HG02943 (cell line): ENCODE measurements around the gene GALNT18.

Source experiments
- ATAC-seq: cut with Tn5 transposase; IDR thresholded peaks from one replicate; pipeline ENCODE4 v1.9.1; 2021; ENCODE audit warnings: mild to moderate bottlenecking, low read depth, moderate library complexity; ENCODE audit not compliant: unreplicated experiment

Gene GALNT18

DNA sequence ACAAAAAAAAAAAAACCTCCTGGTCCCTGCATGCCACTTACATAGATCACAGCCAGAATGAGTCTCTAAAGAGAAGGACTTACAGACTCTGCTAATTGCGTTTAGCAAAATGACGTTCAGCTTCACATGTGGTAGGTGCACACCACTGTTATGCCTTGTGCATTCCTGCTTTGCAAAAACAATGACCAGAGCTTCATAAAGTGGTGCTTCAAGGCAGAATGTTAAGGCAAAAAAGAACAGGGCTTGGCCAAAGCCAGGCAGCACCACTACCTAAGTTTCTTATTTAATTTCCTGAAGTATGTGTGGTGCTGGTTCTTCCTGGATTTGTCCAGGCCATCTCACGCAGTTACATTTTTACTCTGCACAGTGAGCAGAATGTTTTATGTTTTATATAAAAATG lies 85.2 kb downstream of the GALNT18 start:
- no peak for ATAC-seq

DNA sequence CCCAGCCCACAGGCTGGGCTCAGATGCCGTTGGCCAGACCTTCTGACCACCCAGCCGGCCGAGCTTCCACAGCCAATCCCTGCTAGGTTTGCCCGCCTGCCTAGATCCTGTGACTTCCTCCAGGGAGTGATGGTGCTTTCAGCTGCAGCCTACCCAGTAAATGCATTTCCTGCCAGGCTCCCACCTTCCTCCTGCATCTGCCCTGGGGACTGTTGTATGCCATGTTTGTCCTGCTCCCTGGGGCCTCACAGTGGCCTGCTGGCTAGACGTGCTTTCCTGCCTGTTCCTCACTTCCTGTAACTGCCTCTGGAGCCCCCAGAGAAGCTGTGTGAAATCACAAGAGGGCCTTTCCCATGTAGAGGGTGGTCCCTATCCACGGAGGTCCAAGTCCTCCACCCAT lies 86.2 kb downstream of the GALNT18 start:
- no peak for ATAC-seq

DNA sequence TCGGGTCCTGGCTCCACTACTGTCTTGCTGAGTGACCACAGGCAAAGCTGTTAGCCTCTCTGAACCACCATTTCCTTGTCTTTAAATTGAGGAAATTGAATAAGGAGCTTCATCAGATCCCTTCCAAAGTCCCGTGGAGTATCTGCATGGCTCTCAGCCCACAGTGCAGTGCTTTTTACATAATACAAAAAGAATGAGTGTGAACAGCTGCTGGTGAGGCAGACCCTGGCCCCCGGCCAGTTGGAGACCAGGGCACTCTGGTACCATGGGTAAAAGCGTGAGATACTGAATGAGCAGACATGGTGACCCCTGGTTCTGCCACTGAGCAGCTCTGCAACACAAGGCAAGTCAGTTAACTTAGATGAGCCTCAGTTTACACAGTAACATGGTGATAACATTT lies 86.8 kb downstream of the GALNT18 start:
- ATAC-seq, result no peak

DNA sequence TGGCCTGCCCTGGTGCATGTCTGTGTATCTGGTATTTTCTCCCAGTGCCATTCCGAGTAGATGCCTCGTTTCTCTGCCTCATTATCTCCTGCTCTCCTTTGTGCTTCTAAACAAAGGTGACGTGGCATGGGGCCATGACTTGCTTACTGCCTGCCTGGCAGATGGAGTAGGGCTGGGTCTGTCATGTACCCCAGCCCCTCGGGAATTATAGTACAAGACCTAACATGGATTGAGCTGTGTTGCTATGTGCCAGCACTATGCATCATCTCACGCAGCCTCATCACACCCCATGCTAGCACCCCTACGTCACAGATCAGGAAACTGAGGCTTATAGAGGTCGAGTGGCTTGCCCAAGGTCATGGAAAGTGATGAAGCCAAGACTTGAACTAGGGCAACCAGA lies 88.1 kb downstream of the GALNT18 start:
- ATAC-seq, result no peak

DNA sequence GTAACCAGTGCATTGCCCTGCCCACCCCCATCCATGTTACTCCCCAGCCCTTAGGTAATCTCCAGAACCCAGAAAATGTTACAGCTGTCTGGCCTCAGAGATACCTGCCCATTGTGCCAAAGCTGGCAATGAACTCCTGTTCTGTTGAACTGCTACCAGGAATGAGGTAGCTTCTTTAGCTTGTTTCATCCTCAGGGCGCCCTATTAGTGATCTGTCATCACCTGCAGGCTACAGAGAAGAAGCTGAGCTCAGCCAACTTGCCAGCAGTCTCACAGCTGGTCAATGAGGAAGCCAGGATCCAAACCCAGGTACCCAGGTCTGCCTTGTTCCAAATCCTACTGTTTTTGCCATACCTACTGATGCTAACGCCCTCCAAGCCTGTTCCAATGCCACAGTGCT lies 88.7 kb downstream of the GALNT18 start:
- ATAC-seq, result no peak

DNA sequence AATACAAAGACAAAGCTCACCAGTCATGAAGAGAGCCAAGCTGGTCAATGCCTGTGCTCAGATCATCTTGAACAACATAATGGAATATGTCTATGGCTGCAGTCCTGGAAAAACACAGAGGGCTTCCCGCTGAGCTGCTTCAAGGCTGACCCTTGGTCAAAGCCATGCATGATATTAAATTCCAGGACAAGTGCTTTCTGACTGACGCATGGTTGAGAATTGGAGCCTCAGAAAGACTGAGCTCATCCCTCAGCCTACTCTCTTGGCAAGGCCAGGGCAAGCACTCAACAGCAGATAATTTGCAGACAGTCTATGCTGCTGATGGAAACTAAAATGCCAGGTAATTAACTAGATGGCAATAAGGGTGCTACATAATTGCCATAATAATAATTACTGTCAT lies 89.2 kb downstream of the GALNT18 start:
- no peak for ATAC-seq

DNA sequence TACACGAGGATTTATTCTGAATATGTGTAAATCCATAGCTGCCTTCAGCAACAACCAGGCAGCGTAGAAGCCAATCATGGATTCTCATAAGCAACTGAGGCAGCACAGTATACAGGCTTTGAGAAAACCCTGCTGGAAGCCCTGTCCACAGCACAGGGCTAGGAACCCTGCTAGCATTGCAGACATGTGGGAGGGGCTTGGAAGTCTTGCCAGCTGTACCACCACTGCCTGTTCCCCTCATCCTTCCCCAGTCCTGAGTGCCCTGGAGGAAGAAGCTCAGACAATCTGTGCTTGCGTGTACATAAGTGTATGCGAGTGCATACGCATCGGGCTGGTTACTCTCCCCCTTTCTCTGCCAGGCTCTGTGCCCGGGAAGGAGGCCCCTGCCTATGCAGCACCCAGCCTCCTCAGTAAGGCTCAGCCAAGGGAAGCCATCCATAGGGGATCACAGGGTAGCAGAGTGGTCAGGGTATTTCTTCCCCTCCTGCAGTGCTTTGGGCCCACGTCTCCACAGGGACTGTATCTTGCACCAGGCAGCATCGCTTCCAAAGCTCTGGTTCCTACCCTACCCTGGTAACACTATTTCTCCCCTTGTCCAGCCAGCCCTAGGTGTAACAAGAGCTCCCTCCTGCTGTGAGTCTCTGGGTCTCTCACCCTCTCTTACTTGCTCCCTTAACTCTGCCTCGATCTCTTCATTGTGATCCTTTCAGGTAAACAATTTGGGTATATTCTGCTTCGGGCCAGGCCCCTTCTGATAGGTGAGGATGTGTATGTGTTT lies 90.5 kb downstream of the GALNT18 start:
- no peak for ATAC-seq

DNA sequence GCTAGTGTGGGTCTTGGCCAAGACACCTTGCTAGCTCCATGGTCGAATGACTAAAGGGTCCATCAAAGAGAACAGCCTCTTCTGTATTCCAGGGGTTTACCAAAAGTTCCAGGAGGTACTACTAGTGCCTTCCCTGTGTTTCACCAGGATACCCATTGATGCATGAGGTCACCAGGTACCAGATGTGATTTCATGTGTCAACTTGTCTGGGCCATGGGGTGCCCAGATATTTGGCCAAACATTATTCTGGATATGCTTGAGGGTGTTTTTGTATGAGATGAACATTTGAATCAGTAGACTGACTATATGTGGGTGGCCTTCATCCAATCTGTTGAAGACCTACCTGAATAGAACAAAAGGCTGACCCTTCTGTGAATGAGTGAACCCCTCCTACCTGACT lies 92.8 kb downstream of the GALNT18 start:
- ATAC-seq, result no peak

DNA sequence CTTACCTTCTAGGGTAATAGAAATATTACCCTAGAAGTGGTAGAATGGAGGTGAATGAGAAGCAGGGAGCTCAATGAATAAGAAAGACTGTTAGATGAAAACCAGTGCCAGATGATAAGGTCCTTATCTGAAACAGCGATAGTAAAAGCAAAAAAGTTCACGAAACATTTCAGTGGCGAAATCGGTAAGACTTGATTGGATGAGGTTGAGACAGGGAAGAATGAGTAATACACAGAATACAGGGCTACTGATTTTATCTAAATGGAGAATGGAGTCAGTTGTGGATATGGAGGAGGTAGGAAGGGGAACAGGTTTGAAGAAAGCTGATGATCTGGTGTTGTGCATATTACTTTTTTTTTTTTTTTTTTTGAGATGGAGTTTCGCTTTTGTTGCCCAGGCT lies 96.5 kb downstream of the GALNT18 start:
- ATAC-seq, result no peak

DNA sequence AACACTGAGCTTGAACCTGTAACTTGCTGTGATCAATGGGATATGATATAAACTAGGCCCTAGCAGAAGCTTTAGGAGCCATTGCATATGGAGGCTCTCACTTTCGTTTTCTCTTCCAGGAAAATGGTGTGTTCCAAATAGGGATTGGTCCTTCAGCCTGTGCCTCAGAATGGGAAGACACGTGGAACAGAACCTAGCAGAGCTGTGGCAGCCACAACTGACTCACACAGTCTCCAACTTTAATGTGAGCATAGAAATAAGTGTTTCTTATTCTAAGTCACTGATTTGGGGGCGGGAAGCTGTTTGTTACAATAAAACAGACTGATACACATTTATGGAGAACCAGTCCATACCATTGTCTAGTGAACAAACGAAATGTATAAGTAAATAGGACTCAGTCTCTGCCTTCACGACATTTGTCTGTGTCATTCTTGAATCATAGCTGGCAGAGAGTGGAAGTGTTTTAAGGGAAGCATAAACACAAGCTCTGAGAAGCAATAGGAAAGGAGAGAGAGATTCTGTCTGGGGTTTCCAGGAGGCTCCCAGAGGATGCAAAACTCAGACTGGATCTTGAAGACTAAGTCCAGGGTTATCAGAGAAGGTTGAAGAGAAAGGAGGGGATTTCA lies 97.3 kb downstream of the GALNT18 start:
- no peak for ATAC-seq

DNA sequence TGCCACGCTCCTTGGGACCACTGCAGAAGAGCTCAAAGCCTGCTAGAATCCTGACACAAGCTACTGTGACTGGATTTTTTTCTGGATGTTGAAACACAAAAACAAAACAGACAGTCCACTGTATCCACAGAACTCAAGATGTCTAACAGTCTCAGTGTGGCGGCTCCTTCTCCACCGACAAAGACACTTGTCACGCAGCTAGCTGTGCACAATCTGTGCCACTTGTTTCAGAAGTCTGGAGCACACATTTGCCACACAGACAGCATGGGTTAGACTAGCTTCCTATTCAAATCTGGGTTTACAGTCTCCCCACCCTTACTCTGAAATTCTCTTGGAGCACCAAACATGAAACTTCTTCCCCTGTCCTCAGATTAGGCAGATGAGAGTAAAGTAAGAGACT lies 99.2 kb downstream of the GALNT18 start:
- no peak for ATAC-seq

DNA sequence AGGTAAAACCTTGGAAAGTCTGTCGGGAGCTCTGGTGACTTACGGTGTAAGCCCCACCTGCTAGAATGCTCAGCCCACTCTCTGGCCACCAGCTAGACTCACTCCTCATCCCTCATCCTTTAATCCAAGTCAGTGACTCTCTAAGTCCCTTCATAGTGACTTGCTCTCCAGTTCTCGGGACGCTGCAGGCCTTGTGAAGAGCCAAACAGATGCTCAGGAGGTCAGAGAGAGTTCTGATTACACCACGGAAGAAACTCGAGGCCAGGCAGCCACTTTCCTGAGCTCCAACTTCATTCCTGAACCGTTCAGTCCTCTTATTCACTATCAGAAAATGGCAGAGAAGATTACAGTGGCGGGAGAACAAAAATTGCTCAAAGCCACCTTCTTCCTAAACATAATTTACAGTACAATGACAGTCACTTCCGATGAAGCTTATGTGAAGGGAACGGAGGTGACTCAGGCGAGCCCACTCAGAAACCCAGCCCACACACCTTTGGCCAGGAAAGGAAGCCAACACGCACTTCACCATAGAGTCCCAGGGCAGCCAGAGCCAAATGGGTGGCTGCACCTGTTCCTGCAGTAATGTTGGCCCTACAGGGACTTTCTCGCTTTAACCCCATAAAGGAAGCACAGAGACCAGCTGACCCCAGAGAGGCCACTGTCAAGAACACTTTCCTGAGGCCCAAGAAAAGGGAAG lies 100.4 kb downstream of the GALNT18 start:
- no peak for ATAC-seq

DNA sequence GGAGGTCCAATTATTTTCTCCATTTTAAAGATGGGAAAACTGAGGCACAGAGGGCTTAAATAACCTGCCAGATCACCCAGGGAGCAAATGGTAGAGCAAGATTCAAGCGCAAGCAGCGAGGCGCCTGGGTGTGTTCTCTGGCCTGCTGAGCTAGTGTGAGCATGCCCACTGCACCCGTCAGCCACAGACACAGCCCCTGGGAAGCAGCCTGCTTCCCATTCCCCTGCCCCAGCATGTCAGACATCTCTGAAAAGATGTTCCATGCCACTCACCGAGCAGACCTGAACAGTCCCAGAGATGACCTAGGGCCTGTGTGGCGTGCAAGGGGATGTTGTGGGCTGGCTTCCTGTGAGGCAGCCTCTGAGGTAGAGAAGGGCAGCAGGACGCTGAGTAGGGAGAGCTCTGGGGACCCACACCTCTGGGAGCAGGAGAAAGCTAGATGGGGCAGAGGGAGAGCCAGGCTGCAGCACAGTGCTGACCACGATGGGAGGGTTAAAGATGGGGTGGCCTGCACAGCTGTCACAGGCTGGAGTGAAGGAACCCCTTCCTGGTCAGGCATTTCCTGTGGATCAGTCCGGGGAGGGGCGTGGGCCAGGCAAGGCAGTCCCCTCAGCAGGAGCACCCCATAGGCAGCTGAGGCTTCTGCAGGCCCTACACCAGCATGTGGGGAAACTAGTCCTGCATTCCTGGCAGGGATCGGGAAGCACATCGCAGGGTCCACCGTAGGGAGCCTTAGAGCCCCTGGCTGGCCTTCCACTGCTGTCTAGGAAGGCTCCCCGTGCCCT lies 101.4 kb downstream of the GALNT18 start:
- no peak for ATAC-seq

DNA sequence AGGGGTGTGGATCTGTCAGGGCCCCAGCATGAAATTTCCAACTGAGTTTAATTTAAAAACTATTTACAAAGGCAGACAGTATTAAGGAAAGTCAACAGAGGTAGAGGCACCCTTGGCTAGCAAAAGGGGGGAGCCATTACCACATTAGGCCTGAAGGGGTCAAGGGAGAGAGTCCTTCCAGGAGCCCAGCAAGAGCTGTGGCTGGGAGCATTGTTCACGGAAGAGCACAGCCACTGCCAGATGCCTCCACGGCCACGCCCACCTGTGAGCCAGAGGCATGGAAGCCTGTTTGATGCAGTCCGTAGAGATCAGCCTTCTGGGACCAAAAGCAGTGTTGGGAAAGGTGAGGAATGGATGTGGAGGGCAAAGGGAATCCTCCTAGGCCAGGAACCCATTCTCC lies 102.6 kb downstream of the GALNT18 start:
- no peak for ATAC-seq

DNA sequence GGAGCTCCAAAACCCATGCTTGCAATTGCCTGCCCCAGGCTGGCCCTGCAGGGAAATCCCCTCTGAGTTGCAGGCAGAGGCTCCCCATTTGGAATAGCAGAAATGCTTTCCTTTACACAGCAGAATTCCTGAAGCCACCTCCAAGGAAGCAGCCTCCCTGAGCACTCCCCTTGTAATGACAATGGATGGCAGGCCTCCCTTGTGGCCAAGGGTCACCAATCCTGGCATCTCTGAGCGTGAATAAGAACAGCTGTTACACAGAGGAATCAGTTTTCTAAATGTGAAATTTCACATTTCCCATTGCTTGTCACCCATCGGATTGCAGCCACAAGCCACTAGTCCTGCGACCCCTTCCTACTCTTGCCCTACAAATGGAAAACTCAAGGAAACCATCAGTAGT lies 107.6 kb downstream of the GALNT18 start:
- ATAC-seq, result no peak

DNA sequence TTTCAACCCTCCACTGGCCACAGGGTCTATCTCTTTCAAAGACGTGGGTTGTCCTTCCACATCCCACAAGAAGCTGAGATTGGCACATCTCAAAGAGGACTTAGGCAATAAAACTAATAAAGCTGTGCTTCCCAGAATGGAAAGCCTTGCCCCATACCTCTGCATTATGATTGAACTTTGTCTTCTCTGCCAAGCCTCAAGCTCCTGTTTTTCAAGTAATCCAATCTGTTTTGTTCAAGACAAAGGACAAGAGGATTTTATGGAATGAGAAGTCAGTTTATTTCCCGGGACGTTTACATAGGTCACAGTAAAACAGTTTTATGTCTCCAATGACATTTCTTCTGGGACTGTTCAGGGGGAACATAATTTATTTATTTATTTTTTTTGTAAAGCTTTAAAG lies 108.4 kb downstream of the GALNT18 start:
- no peak for ATAC-seq

DNA sequence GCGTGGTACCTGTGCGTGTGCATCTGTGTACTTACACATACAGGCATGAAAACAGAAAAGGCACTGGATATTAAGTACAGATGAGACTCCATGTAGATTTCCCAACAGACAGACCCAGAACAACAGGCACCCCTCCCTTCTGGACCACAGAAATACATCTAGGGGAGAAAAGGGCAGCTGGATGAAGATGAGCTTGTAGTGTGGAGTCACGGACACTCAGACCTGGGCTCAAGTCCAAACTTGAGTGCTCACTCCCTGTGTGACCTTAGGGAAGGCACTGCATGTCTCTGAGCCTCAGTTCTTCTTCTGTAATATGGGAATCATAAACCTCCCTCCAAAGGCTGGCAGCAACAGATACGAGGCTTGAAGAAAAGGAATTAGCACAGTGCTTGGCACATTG lies 108.9 kb downstream of the GALNT18 start:
- no peak for ATAC-seq

DNA sequence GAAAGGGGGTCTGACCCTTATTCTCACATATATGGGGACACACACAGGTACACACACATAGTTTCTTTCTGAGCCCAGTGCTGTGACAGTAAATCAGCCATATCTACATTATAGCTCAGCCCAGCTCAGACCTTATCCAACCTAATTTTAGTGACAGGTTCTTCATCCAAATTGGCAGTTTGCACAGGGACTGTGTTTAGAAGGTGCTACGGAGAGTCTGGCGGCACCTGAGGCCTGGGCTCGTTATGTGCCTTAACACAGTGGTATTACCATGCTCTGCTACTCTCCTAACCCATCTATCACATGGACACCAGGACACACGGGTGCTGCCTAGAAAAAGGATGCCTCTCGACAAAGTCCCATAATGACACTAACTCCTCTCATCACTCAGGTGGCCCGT lies 109.3 kb downstream of the GALNT18 start:
- no peak for ATAC-seq

DNA sequence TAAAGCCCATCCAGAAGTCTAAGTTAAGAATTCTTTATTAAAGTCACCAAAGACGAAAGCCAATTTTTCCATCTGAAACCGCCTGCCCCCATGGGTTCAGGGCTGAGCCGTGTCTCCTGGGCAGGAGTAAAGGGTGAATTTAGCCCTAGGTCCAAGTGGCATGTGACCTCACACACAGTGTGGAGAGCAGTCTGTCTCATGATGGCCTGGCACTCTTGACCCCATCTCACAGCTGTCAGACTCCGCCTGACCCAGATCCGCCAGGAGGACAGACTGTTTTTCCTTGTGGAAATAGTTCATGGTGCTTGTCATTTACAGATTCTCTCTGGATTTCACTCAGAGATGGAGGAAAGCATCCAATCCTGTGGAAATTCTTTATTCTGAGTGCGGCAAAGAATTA lies 109.7 kb downstream of the GALNT18 start:
- ATAC-seq, result no peak

DNA sequence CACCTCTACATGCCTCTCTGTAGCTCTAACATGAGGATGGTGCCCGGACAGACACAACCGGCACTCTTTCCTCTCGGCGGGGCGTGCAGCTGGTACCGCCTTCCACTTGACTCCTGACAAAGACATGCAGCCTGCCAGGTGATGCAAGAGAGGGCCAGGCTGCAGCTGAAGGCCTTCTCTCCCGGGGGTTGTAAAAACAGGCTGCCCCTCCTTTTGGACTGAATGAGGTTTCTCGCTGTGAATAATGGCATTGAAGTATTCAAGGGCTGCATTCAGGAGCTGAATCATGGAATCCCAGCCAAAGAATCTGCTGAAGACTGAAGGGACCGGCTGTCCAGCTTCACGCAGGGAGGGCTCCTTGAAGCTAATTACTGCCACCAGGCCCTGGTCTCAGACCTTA lies 110.9 kb downstream of the GALNT18 start:
- no peak for ATAC-seq

DNA sequence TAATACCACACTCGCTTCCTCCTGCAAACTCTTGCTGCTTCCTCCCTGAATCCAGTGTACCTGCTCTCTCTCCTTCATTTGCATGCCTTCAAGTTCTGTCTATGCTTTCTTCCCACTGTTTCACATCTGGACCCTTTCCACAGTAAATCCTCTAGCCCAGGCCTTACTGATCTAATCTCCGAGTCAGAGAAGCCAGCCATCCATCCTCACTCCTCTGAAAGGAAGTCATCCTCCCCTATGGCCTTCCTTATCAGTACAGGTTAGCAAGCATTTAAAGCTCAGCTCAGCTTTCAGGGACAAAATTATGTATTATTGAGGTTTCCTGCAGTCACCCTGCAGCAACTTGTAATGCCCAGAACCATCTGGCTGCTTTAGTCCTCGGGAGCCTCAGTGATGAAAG lies 116.1 kb downstream of the GALNT18 start:
- no peak for ATAC-seq
